Measurements from ENCODE around the gene EEIG1.

Gene EEIG1

DNA sequence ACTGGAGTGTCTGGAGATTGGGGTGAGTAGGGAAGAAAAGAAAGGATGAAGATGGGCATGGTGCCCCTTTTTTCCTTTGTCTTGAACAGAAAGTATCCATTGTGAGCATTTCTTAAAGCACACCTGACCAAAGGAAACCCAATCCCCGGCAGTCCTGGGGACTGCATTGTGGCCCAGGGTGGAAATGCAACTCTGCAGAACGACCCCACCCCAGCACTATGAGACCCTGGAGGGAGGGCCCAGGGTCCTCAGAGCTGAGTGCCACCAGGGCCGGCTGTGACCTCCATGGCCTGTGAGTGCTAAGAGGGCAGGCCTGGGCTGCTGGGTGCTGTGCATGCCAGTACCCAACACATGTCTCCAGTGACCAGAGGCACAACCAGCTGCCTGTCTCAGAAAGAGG, 18.5 kb downstream of the EEIG1 start:
- H3K9me3 ChIP-seq (ENCODE audit: insufficient read depth, low read depth, low read length) = no peaks in the 10 kb centered on the region
- H3K9me2 ChIP-seq (replicated peaks; ENCODE audit: low read depth, low read length) = no peaks in the 10 kb centered on the region
- H3K9ac ChIP-seq (ENCODE audit: low read depth, low read length, poor library complexity, severe bottlenecking) = no peak overlapping the region
- no peaks in the 10 kb centered on the region for H3K27me3 ChIP-seq (ENCODE audit: insufficient read depth, low read length, poor library complexity, severe bottlenecking)
- no peak overlapping the region for H2AFZ ChIP-seq (ENCODE audit: low read length)
- no peaks in the 10 kb centered on the region for H4K20me1 ChIP-seq (ENCODE audit: insufficient read depth, low read length, poor library complexity, severe bottlenecking)
- no peak for TF ChIP-seq EZH2phosphoT487 (IDR thresholded peaks at IDR 0.05; ENCODE audit: borderline replicate concordance)
- TF ChIP-seq, protein P1, sequence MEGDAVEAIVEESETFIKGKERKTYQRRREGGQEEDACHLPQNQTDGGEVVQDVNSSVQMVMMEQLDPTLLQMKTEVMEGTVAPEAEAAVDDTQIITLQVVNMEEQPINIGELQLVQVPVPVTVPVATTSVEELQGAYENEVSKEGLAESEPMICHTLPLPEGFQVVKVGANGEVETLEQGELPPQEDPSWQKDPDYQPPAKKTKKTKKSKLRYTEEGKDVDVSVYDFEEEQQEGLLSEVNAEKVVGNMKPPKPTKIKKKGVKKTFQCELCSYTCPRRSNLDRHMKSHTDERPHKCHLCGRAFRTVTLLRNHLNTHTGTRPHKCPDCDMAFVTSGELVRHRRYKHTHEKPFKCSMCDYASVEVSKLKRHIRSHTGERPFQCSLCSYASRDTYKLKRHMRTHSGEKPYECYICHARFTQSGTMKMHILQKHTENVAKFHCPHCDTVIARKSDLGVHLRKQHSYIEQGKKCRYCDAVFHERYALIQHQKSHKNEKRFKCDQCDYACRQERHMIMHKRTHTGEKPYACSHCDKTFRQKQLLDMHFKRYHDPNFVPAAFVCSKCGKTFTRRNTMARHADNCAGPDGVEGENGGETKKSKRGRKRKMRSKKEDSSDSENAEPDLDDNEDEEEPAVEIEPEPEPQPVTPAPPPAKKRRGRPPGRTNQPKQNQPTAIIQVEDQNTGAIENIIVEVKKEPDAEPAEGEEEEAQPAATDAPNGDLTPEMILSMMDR (conservative IDR thresholded peaks at IDR 0.05; ENCODE audit: low read length) = no peak
- H3F3A ChIP-seq (ENCODE audit: low read depth) = no peaks in the 10 kb centered on the region
- no peak overlapping the region for H3K4me3 ChIP-seq (ENCODE audit: low read length, poor library complexity, severe bottlenecking)
- peaks cover 86% of the 10 kb centered on the region for H3K79me2 ChIP-seq (ENCODE audit: insufficient read depth, low read length)
- no peak overlapping the region for H3K4me2 ChIP-seq (ENCODE audit: low read depth, low read length, poor library complexity, severe bottlenecking)
- peaks cover 9% of the 10 kb centered on the region for H3K4me1 ChIP-seq (ENCODE audit: insufficient read depth, low read length, poor library complexity, severe bottlenecking)
- no peaks in the 10 kb centered on the region; the same call in 1 of the 2 replicates for H3K36me3 ChIP-seq (ENCODE audit: insufficient read depth, low read length)

DNA sequence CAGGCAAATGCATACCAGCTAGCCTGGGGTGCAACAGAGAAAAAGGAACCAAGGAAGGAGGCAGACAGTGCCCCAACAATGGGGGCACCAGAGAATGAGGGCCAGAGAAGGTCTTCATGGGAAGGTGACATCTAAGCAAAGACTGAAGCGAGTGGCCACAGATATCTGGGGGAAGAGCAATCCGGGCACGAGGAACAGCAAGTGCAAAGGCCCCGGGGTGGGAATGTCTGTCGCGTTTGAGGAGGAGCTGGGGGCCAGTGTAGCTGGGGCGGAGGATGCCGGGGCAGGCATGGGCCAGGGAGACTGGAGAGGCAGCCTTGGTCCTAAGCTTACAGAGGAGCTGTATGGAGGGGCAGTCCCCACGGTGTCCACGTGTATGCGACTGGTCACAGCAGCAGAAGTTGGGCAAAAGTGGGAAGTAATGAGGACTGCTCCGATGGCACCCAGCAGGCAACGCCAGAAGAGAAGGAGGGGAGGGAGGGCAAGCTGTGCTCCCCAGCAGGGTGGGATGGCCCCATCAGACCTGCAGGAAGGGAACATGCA, 19.1 kb downstream of the EEIG1 start:
- Histone ChIP-seq H3K4me2 (ENCODE audit: low read depth, low read length, poor library complexity, severe bottlenecking) (no peak overlapping the region), H3K9ac (ENCODE audit: low read depth, low read length, poor library complexity, severe bottlenecking) (no peak overlapping the region), H2AFZ (ENCODE audit: low read length) (no peak overlapping the region), H3K27me3 (ENCODE audit: insufficient read depth, low read length, poor library complexity, severe bottlenecking) (no peaks in the 10 kb centered on the region), H3K79me2 (ENCODE audit: insufficient read depth, low read length) (peaks cover 86% of the 10 kb centered on the region), H3K9me3 (ENCODE audit: insufficient read depth, low read depth, low read length) (no peaks in the 10 kb centered on the region), H4K20me1 (ENCODE audit: insufficient read depth, low read length, poor library complexity, severe bottlenecking) (no peaks in the 10 kb centered on the region), H3K4me3 (ENCODE audit: low read length, poor library complexity, severe bottlenecking) (no peak overlapping the region), H3K4me1 (ENCODE audit: insufficient read depth, low read length, poor library complexity, severe bottlenecking) (peaks cover 3% of the 10 kb centered on the region), H3K9me2 (replicated peaks; ENCODE audit: low read depth, low read length) (no peaks in the 10 kb centered on the region), H3F3A (ENCODE audit: low read depth) (no peaks in the 10 kb centered on the region), H3K36me3 (ENCODE audit: insufficient read depth, low read length) (no peaks in the 10 kb centered on the region; the same call in 1 of the 2 replicates)
- TF ChIP-seq EZH2phosphoT487 (IDR thresholded peaks at IDR 0.05; ENCODE audit: borderline replicate concordance) = no peak
- TF ChIP-seq, protein P1 (conservative IDR thresholded peaks at IDR 0.05; ENCODE audit: low read length) = no peak

DNA sequence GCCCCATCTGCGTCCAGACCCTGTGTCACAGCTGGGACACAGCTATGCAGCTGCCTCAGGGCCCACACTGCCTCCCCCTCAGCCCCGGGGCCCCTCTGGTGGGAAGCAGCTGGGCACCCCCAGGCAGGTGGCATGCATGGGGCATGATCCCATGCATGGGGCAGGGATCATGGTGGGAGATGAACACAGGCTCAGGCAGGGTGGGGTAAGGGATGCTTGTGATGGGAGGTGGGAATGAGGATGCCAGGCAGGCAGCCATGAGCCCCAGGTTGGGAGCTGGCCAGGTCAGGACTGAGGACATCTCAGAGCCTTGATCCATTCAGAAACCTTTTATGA, 19.7 kb downstream of the EEIG1 start:
- no peaks in the 10 kb centered on the region for H3K27me3 ChIP-seq (ENCODE audit: insufficient read depth, low read length, poor library complexity, severe bottlenecking)
- H3K4me2 ChIP-seq (ENCODE audit: low read depth, low read length, poor library complexity, severe bottlenecking) = no peak overlapping the region
- H3K9me3 ChIP-seq (ENCODE audit: insufficient read depth, low read depth, low read length) = no peaks in the 10 kb centered on the region
- H4K20me1 ChIP-seq (ENCODE audit: insufficient read depth, low read length, poor library complexity, severe bottlenecking) = no peaks in the 10 kb centered on the region
- H3K9me2 ChIP-seq (replicated peaks; ENCODE audit: low read depth, low read length) = no peaks in the 10 kb centered on the region
- no peaks in the 10 kb centered on the region for H3F3A ChIP-seq (ENCODE audit: low read depth)
- H2AFZ ChIP-seq (ENCODE audit: low read length) = no peak overlapping the region
- no peaks in the 10 kb centered on the region for H3K4me1 ChIP-seq (ENCODE audit: insufficient read depth, low read length, poor library complexity, severe bottlenecking)
- no peaks in the 10 kb centered on the region; the same call in 1 of the 2 replicates for H3K36me3 ChIP-seq (ENCODE audit: insufficient read depth, low read length)
- H3K4me3 ChIP-seq (ENCODE audit: low read length, poor library complexity, severe bottlenecking) = no peak overlapping the region
- TF ChIP-seq, protein P1 (conservative IDR thresholded peaks at IDR 0.05; ENCODE audit: low read length) = no peak
- no peak for TF ChIP-seq EZH2phosphoT487 (IDR thresholded peaks at IDR 0.05; ENCODE audit: borderline replicate concordance)
- peaks cover 82% of the 10 kb centered on the region; the same call in 1 of the 2 replicates for H3K79me2 ChIP-seq (ENCODE audit: insufficient read depth, low read length)
- H3K9ac ChIP-seq (ENCODE audit: low read depth, low read length, poor library complexity, severe bottlenecking) = no peak overlapping the region
